HEK293 (cell line): ENCODE measurements around the gene ZNF804A.

ENCODE experiments used
- CTCF ChIA-PET: fragments of 350-600 bp; formaldehyde crosslinking; extraction: SDS; loops from one replicate; lab custom pipeline; 2021; ENCODE audit warnings: antibody characterized with exemption; lab: Yijun Ruan, JAX
- POLR2A ChIA-PET: fragments of 300-600 bp; formaldehyde crosslinking; extraction: SDS; loops from one replicate; lab custom pipeline; 2020; ENCODE audit warnings: antibody characterized with exemption, inconsistent platforms; lab: Yijun Ruan, JAX
- H3K27ac ChIP-seq: fragments of 200-500 bp; sonication (Bioruptor generic); 2 replicates; pipeline ENCODE4 v1.5.1; 2014; ENCODE audit warnings: low read depth, low read length, control low read depth, inconsistent platforms; ENCODE audit errors: extremely low read depth
- H3K36me3 ChIP-seq, 2 experiments: fragments of 200-500 bp in 1 of 2; sonication (Bioruptor generic) in 1 of 2; 1 replicate in 1 of 2; 2 replicates in 1 of 2; pipeline ENCODE4 v1.5.1; 2014 to 2017; ENCODE audit warnings: inconsistent platforms in 2 of 2, low read length in 2 of 2; ENCODE audit not compliant: control insufficient read depth in 2 of 2, insufficient read depth in 1 of 2
- H3K4me1 ChIP-seq: fragments of 200-500 bp; sonication (Bioruptor generic); 2 replicates; pipeline ENCODE4 v1.5.1; 2014; ENCODE audit warnings: mild to moderate bottlenecking, low read length, inconsistent platforms; ENCODE audit not compliant: control insufficient read depth, insufficient read depth
- H3K4me3 ChIP-seq: 2 replicates; pipeline ENCODE4 v1.5.1; 2011; ENCODE audit warnings: low read depth, mild to moderate bottlenecking, control low read depth, low read length, moderate library complexity
- H3K9me3 ChIP-seq: fragments of 200-500 bp; sonication (Bioruptor generic); 2 replicates; pipeline ENCODE4 v1.5.1; 2014; ENCODE audit warnings: low read depth, low read length, inconsistent platforms; ENCODE audit not compliant: control insufficient read depth, insufficient read depth
- ATF2 ChIP-seq: fragments of 450-650 bp; formaldehyde crosslinking; IDR thresholded peaks from 2 replicates; pipeline ENCODE4 v1.5.1; 2016; ENCODE audit warnings: missing biosample characterization, missing genetic modification characterization, low read depth
- BCL11B ChIP-seq: fragments of 450-650 bp; formaldehyde crosslinking; IDR thresholded peaks from 2 replicates; pipeline ENCODE4 v1.5.1; 2016; ENCODE audit warnings: low read depth, missing biosample characterization, missing genetic modification characterization
- CTCF ChIP-seq: fragments of 450-650 bp; formaldehyde crosslinking; IDR thresholded peaks from 2 replicates; pipeline ENCODE4 v1.5.1; 2016; ENCODE audit warnings: missing biosample characterization, missing genetic modification characterization
- PATZ1 ChIP-seq: fragments of 450-650 bp; formaldehyde crosslinking; IDR thresholded peaks from 2 replicates; pipeline ENCODE4 v1.5.1; 2016; ENCODE audit warnings: missing biosample characterization, missing genetic modification characterization
- WT1 ChIP-seq: fragments of 450-650 bp; formaldehyde crosslinking; IDR thresholded peaks from 2 replicates; pipeline ENCODE4 v1.5.1; 2016; ENCODE audit warnings: missing biosample characterization, missing genetic modification characterization
- YY1 ChIP-seq: fragments of 450-650 bp; formaldehyde crosslinking; IDR thresholded peaks from 2 replicates; pipeline ENCODE4 v1.5.1; 2018; ENCODE audit warnings: missing biosample characterization, missing genetic modification characterization
- ZBTB1 ChIP-seq: fragments of 450-650 bp; formaldehyde crosslinking; IDR thresholded peaks from 2 replicates; pipeline ENCODE4 v1.5.1; 2016; ENCODE audit warnings: missing biosample characterization, missing genetic modification characterization
- ZFP41 ChIP-seq: fragments of 450-650 bp; formaldehyde crosslinking; IDR thresholded peaks from 2 replicates; pipeline ENCODE4 v1.5.1; 2016; ENCODE audit warnings: missing biosample characterization, missing genetic modification characterization, borderline replicate concordance
- ZNF112 ChIP-seq: fragments of 450-650 bp; formaldehyde crosslinking; IDR thresholded peaks from 2 replicates; pipeline ENCODE4 v1.5.0; 2017; ENCODE audit warnings: missing biosample characterization, missing genetic modification characterization
- ZNF121 ChIP-seq: fragments of 450-650 bp; formaldehyde crosslinking; IDR thresholded peaks from 2 replicates; pipeline ENCODE4 v1.5.1; 2016; ENCODE audit warnings: missing biosample characterization, missing genetic modification characterization
- ZNF132 ChIP-seq: fragments of 450-650 bp; formaldehyde crosslinking; IDR thresholded peaks from 2 replicates; pipeline ENCODE4 v1.5.1; 2017; ENCODE audit warnings: missing biosample characterization, missing genetic modification characterization, borderline replicate concordance
- ZNF223 ChIP-seq: fragments of 450-650 bp; formaldehyde crosslinking; IDR thresholded peaks from 2 replicates; pipeline ENCODE4 v1.5.1; 2016; ENCODE audit warnings: missing biosample characterization, missing genetic modification characterization
- ZNF416 ChIP-seq: fragments of 450-650 bp; formaldehyde crosslinking; IDR thresholded peaks from 2 replicates; pipeline ENCODE4 v1.5.1; 2016; ENCODE audit warnings: missing biosample characterization, missing genetic modification characterization
- ZNF48 ChIP-seq: fragments of 450-650 bp; formaldehyde crosslinking; IDR thresholded peaks from 2 replicates; pipeline ENCODE4 v1.5.1; 2016; ENCODE audit warnings: missing biosample characterization, missing genetic modification characterization
- ZNF610 ChIP-seq: fragments of 450-650 bp; formaldehyde crosslinking; IDR thresholded peaks from 2 replicates; pipeline ENCODE4 v1.5.1; 2016; ENCODE audit warnings: missing biosample characterization, missing genetic modification characterization, borderline replicate concordance
- ZNF654 ChIP-seq: fragments of 450-650 bp; formaldehyde crosslinking; IDR thresholded peaks from 2 replicates; pipeline ENCODE4 v1.5.1; 2016; ENCODE audit warnings: low read depth, missing biosample characterization, missing genetic modification characterization
- ZNF658 ChIP-seq: fragments of 450-650 bp; formaldehyde crosslinking; IDR thresholded peaks from 2 replicates; pipeline ENCODE4; 2016; ENCODE audit warnings: missing biosample characterization, missing genetic modification characterization
- ZNF701 ChIP-seq: fragments of 450-650 bp; formaldehyde crosslinking; IDR thresholded peaks from 2 replicates; pipeline ENCODE4 v1.5.1; 2016; ENCODE audit warnings: missing biosample characterization, missing genetic modification characterization
- ZNF704 ChIP-seq: fragments of 450-650 bp; formaldehyde crosslinking; IDR thresholded peaks from 2 replicates; pipeline ENCODE4 v1.5.1; 2016; ENCODE audit warnings: missing biosample characterization, missing genetic modification characterization
- ZNF76 ChIP-seq: fragments of 450-650 bp; formaldehyde crosslinking; IDR thresholded peaks from 2 replicates; pipeline ENCODE4; 2016; ENCODE audit warnings: low read depth, missing biosample characterization, missing genetic modification characterization, borderline replicate concordance
- ZNF785 ChIP-seq: fragments of 450-650 bp; formaldehyde crosslinking; IDR thresholded peaks from 2 replicates; pipeline ENCODE4 v1.5.1; 2016; ENCODE audit warnings: missing biosample characterization, missing genetic modification characterization
- ZSCAN18 ChIP-seq: fragments of 450-650 bp; formaldehyde crosslinking; IDR thresholded peaks from 2 replicates; pipeline ENCODE4 v1.5.1; 2016; ENCODE audit warnings: missing biosample characterization, missing genetic modification characterization

ZNF804A gene

GRCh38 chr2:184760931-184761330, 162.6 kb downstream of the ZNF804A start:
- no peak overlapping the region for H3K27ac ChIP-seq
- TF ChIP-seq PATZ1 (tag by site-specific recombination), result no peak
- TF ChIP-seq WT1 (tag by site-specific recombination), result no peak
- H3K4me3 ChIP-seq, result no peak overlapping the region
- no peaks in the 10 kb centered on the region for H3K4me1 ChIP-seq
- POLR2A ChIA-PET, result no interaction called here
- no peaks in the 10 kb centered on the region for H3K36me3 ChIP-seq
- H3K9me3 ChIP-seq, result no peaks in the 10 kb centered on the region
- CTCF ChIA-PET, result no interaction called here

- Histone ChIP-seq H3K27ac (no peak overlapping the region), H3K4me3 (no peak overlapping the region), H3K4me1 (no peaks in the 10 kb centered on the region), H3K9me3 (no peaks in the 10 kb centered on the region)
- CTCF ChIA-PET, result no interaction called here
- TF ChIP-seq ZNF658 (tag by site-specific recombination) (no peak), BCL11B (tag by site-specific recombination) (no peak), YY1 (tag by site-specific recombination) (no peak), ZSCAN18 (tag by site-specific recombination) (no peak), ZNF416 (no peak), ZNF132 (tag by site-specific recombination) (no peak), ZFP41 (tag by site-specific recombination) (no peak), ZNF654 (no peak), ZBTB1 (no peak), ZNF785 (tag by site-specific recombination) (no peak), ATF2 (tag by site-specific recombination) (no peak), ZNF112 (tag by site-specific recombination) (no peak), ZNF121 (tag by site-specific recombination) (no peak), ZNF223 (tag by site-specific recombination) (no peak), ZNF610 (tag by site-specific recombination) (no peak), ZNF48 (tag by site-specific recombination) (no peak), ZNF704 (tag by site-specific recombination) (no peak), CTCF (tag by site-specific recombination) (no peak), ZNF701 (tag by site-specific recombination) (no peak), ZNF76 (tag by site-specific recombination) (no peak)
- TF ChIP-seq, all 188 proteins: peak for 0
- no peaks in the 10 kb centered on the region for H3K36me3 ChIP-seq
- POLR2A ChIA-PET, result no interaction called here
Measured at GRCh38 chr2:184765112-184765895, 167.0 kb downstream of the ZNF804A start.
